VCaP (cell line): ENCODE results near the gene PAK6.

Experiments
- H3K27ac ChIP-seq: fragments of 450-650 bp; 2 replicates; pipeline ENCODE4 v1.5.1; 2017
- CTCF ChIP-seq: fragments of 450-650 bp; conservative IDR thresholded peaks from 2 replicates; pipeline ENCODE4 v1.5.1; 2017; ENCODE audit warnings: mild to moderate bottlenecking, moderate library complexity

PAK6 gene

GRCh38 chr15:40248006-40248783 is 9.3 kb downstream of the PAK6 start:
- H3K27ac ChIP-seq, result peak overlapping the region; percentile 82
- no peak for TF ChIP-seq CTCF

GRCh38 chr15:40249477-40250303 is 10.8 kb downstream of the PAK6 start:
- no peak for TF ChIP-seq CTCF
- peak overlapping the region; percentile 82 for H3K27ac ChIP-seq

GRCh38 chr15:40250304-40250656 is 11.4 kb downstream of the PAK6 start:
- H3K27ac ChIP-seq, result peak overlapping the region; percentile 82
- TF ChIP-seq CTCF, result no peak

GRCh38 chr15:40250771-40251483 is 12.1 kb downstream of the PAK6 start:
- TF ChIP-seq CTCF, result no peak
- peak overlapping the region; percentile 82 for H3K27ac ChIP-seq

- no peak for TF ChIP-seq CTCF
- no peak overlapping the region for H3K27ac ChIP-seq
Measured at GRCh38 chr15:40251486-40252140, 12.8 kb downstream of the PAK6 start.

GRCh38 chr15:40252141-40252437 is 13.2 kb downstream of the PAK6 start:
- H3K27ac ChIP-seq, result no peak overlapping the region

More at GRCh38 chr15:40252141-40252437, 13.2 kb downstream of the PAK6 start:
- no peak for TF ChIP-seq CTCF
